ENCODE results near the gene TALDO1.

Gene TALDO1

GRCh38 chr11:704781-705645, 42.3 kb upstream of the TALDO1 start:
- peaks cover 8% of the 10 kb centered on the region; the same call in 1 of the 2 replicates for H3K36me3 ChIP-seq (ENCODE audit: control insufficient read depth, insufficient read depth, low read length)
- H3K27me3 ChIP-seq (ENCODE audit: control insufficient read depth, insufficient read depth, low read length) = no peaks in the 10 kb centered on the region
- peak overlapping the region; percentile 47 for H3K4me3 ChIP-seq (ENCODE audit: low read depth, low read length)
- H3K27ac ChIP-seq (ENCODE audit: low read depth, low read length) = no peak overlapping the region
- H3K9me3 ChIP-seq (ENCODE audit: control insufficient read depth, insufficient read depth, low read length) = no peaks in the 10 kb centered on the region
- peaks cover 15% of the 10 kb centered on the region for H3K4me1 ChIP-seq (ENCODE audit: control insufficient read depth, insufficient read depth, low read length)
- H3K9ac ChIP-seq (ENCODE audit: low read depth, low read length) = no peak overlapping the region

GRCh38 chr11:705646-706438, 41.4 kb upstream of the TALDO1 start, which contains the start of gene EPS8L2:
EPS8L2 (plus strand) TSS chr11:706231; CDS start chr11:709408, 3,177 bp downstream.
- H3K9me3 ChIP-seq (ENCODE audit: control insufficient read depth, insufficient read depth, low read length) = no peaks in the 10 kb centered on the region
- peaks cover 8% of the 10 kb centered on the region; the same call in 1 of the 2 replicates for H3K36me3 ChIP-seq (ENCODE audit: control insufficient read depth, insufficient read depth, low read length)
- H3K9ac ChIP-seq (ENCODE audit: low read depth, low read length) = 0 out of 2 replicates have a peak within 1 kb of the TSS, but pooled peaks have one; percentile 38
- peaks cover 18% of the 10 kb centered on the region for H3K4me1 ChIP-seq (ENCODE audit: control insufficient read depth, insufficient read depth, low read length)
- peak within 1 kb of the TSS; percentile 51 for H3K27ac ChIP-seq (ENCODE audit: low read depth, low read length)
- peak within 1 kb of the TSS; percentile 59 for H3K4me3 ChIP-seq (ENCODE audit: low read depth, low read length)
- no peaks in the 10 kb centered on the region for H3K27me3 ChIP-seq (ENCODE audit: control insufficient read depth, insufficient read depth, low read length)

DNA sequence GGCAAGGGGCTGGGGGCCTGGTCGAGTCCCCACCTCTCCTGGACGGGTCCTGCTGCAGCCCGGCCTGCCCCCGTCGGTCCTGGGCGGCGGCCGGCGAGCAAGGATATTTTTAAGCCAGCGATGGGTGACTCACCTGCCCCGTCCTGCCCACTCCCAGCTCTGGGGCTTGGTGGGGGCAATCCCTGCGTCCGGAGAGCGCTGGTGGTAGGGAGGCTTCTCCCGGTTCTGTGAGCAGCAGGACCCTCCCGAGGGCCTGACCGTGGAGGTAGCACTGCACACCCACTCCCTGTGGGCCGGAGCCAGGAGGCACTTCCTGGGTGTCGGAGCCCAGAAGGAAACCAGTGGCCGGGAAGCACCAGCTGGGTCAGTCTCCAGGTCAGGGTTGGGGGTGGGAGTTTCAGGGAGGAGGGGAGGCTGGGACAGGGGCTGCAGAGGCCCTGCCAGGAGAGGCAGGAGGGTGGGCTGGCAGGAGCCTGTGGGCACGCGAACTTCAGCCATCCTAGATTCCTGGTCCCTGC, 40.8 kb upstream of the TALDO1 start:
- H3K4me3 ChIP-seq (ENCODE audit: low read depth, low read length) = peak overlapping the region; percentile 59
- peaks cover 18% of the 10 kb centered on the region for H3K4me1 ChIP-seq (ENCODE audit: control insufficient read depth, insufficient read depth, low read length)
- H3K36me3 ChIP-seq (ENCODE audit: control insufficient read depth, insufficient read depth, low read length) = peaks cover 8% of the 10 kb centered on the region; the same call in 1 of the 2 replicates
- H3K9me3 ChIP-seq (ENCODE audit: control insufficient read depth, insufficient read depth, low read length) = no peaks in the 10 kb centered on the region
- no peaks in the 10 kb centered on the region for H3K27me3 ChIP-seq (ENCODE audit: control insufficient read depth, insufficient read depth, low read length)
- H3K9ac ChIP-seq (ENCODE audit: low read depth, low read length) = 0 out of 2 replicates have a peak overlapping the region, but pooled peaks have one; percentile 38
- H3K27ac ChIP-seq (ENCODE audit: low read depth, low read length) = peak overlapping the region; percentile 47

DNA sequence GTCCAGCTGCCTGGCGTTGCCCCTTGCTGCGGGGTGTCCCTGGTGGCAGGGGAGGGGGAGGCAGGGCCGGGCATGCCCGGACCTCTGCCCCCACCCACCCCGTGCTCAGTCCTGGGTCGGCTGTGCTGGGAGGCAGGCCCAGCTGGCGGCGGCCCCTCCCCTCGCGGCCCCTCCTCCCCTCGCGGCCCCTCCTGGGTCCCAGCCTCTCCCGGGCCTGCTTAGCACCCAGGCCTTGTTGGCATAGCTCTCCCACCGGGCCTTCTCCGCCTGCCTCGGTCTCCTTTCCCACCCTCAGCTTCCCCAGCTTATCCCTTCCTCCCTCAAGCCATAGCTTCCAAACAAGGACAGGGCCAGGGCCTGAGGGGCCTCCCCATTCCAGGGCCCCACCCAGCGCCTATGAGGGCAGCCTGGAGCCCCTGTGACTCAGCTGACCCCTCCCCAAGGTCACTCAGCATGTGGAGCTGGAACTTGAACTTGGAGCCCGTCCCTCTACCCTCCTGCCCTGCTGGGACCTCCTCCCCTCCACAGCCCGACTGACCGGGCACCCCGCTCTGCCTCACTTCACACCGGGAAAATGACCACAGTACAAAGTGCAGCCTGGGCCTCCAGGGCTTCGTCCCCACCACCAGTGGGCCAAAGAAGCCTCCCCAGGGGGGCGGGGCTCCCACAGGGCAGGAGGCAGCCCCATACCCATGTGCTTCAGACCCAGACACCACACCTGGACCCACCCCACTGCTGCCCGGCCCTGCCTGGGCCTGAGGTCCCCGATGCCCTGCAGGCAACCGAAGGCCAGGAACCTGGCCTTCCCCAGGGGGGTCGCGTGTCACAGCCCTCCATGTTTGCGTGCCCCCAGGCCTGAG, 40.1 kb upstream of the TALDO1 start:
- no peaks in the 10 kb centered on the region for H3K9me3 ChIP-seq (ENCODE audit: control insufficient read depth, insufficient read depth, low read length)
- H3K27ac ChIP-seq (ENCODE audit: low read depth, low read length) = peak overlapping the region; percentile 51
- H3K27me3 ChIP-seq (ENCODE audit: control insufficient read depth, insufficient read depth, low read length) = no peaks in the 10 kb centered on the region
- peaks cover 2% of the 10 kb centered on the region; the same call in 1 of the 2 replicates for H3K36me3 ChIP-seq (ENCODE audit: control insufficient read depth, insufficient read depth, low read length)
- H3K4me1 ChIP-seq (ENCODE audit: control insufficient read depth, insufficient read depth, low read length) = peaks cover 18% of the 10 kb centered on the region
- H3K4me3 ChIP-seq (ENCODE audit: low read depth, low read length) = peak overlapping the region; percentile 59
- H3K9ac ChIP-seq (ENCODE audit: low read depth, low read length) = no peak overlapping the region

DNA sequence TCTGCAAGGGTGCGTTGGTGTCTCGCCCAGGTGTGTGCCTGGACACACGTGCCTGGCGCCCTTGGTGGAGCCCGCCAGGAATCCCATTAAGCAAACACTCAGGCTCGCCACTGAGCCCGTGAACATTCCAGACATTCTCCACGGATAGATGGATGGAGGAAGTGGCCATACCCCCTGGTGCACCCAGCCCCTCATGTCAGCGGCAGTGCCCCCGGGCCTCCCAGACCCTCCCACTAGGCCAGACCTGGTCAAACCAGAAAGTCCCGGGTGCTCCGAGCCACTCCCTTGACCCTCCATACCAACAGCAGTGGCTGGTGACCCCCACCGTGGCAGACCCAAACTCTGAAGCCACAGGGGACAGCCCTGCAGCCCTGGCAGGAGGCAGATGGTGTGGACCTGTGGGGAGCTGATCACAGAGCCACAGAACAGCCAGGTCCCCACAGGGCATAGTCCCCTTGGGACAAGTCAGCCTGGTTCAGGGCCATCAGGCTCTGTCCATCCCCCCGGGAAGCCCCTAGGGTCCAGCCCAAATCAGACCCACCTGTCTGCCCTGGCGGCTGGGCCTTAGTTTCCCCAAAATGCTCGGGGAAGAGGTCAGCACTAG, 39.3 kb upstream of the TALDO1 start:
- no peaks in the 10 kb centered on the region for H3K9me3 ChIP-seq (ENCODE audit: control insufficient read depth, insufficient read depth, low read length)
- H3K9ac ChIP-seq (ENCODE audit: low read depth, low read length) = no peak overlapping the region
- no peaks in the 10 kb centered on the region for H3K36me3 ChIP-seq (ENCODE audit: control insufficient read depth, insufficient read depth, low read length)
- H3K4me1 ChIP-seq (ENCODE audit: control insufficient read depth, insufficient read depth, low read length) = peaks cover 18% of the 10 kb centered on the region
- H3K27ac ChIP-seq (ENCODE audit: low read depth, low read length) = no peak overlapping the region
- H3K27me3 ChIP-seq (ENCODE audit: control insufficient read depth, insufficient read depth, low read length) = no peaks in the 10 kb centered on the region
- H3K4me3 ChIP-seq (ENCODE audit: low read depth, low read length) = no peak overlapping the region

DNA sequence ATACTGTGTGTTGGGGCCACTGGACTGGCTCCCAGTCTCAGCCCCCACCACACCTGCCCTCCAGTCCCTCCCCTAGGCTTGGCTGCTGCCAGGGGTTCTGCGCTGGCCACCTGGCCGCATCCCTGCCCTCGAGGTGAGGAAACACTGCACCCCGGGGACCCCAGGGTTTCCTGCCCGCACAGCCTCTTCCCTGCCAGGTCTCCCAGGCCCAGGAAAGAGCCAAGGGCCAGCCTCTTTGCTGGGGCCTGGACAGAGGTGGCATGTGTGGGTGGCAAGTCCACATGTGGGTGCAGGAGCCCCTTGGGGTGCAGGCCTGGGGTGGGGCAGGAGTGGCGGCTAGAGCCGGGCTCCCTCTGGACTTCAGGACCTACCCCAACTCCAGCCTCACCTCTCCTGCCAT, 38.8 kb upstream of the TALDO1 start:
- no peaks in the 10 kb centered on the region for H3K9me3 ChIP-seq (ENCODE audit: control insufficient read depth, insufficient read depth, low read length)
- no peaks in the 10 kb centered on the region for H3K36me3 ChIP-seq (ENCODE audit: control insufficient read depth, insufficient read depth, low read length)
- no peak overlapping the region for H3K9ac ChIP-seq (ENCODE audit: low read depth, low read length)
- H3K4me1 ChIP-seq (ENCODE audit: control insufficient read depth, insufficient read depth, low read length) = peaks cover 18% of the 10 kb centered on the region
- no peak overlapping the region for H3K27ac ChIP-seq (ENCODE audit: low read depth, low read length)
- no peaks in the 10 kb centered on the region for H3K27me3 ChIP-seq (ENCODE audit: control insufficient read depth, insufficient read depth, low read length)
- no peak overlapping the region for H3K4me3 ChIP-seq (ENCODE audit: low read depth, low read length)

DNA sequence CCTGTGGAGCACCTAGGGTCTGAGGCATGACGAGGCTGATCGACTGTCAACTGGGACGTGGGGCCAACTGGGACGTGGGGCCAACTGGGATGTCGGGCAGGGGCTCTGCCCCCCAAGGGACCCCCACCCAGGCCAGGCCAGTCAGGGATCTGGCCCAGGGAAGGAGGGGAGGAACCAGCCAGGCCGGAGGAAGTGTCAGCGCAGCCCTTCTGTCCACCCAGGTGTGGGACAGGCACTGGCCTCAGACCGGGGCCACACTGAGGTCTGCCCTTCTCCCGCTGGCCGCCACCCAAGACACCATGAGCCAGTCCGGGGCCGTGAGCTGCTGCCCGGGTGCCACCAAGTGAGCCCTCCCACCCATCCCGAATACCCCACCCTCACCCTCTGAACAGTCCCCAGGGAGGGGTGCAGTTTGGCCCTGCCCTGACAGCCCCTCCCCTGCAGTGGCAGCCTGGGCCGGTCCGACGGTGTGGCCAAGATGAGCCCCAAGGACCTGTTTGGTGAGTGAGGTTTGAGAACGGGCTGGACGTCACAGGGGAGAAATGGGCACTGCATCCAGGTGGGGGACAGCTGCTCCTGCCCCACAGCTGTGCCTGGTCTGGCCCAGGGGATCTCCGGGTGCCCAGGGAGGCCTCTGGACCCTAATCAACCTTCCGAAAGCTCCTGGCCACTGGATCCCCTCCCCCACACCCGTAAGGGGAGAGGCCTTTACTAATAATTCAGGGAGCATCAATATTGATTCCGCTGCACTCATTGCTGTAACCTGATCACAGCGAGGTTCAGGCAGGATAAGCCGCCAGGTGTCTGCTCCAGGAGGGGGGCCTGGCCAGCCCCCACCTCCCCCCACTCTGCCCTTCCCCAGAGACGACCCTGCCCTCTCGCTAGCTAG, 37.9 kb upstream of the TALDO1 start:
- Histone ChIP-seq H3K9me3 (ENCODE audit: control insufficient read depth, insufficient read depth, low read length) (no peaks in the 10 kb centered on the region), H3K27me3 (ENCODE audit: control insufficient read depth, insufficient read depth, low read length) (no peaks in the 10 kb centered on the region), H3K9ac (ENCODE audit: low read depth, low read length) (no peak overlapping the region), H3K4me1 (ENCODE audit: control insufficient read depth, insufficient read depth, low read length) (peaks cover 18% of the 10 kb centered on the region), H3K27ac (ENCODE audit: low read depth, low read length) (no peak overlapping the region), H3K36me3 (ENCODE audit: control insufficient read depth, insufficient read depth, low read length) (no peaks in the 10 kb centered on the region), H3K4me3 (ENCODE audit: low read depth, low read length) (no peak overlapping the region)

DNA sequence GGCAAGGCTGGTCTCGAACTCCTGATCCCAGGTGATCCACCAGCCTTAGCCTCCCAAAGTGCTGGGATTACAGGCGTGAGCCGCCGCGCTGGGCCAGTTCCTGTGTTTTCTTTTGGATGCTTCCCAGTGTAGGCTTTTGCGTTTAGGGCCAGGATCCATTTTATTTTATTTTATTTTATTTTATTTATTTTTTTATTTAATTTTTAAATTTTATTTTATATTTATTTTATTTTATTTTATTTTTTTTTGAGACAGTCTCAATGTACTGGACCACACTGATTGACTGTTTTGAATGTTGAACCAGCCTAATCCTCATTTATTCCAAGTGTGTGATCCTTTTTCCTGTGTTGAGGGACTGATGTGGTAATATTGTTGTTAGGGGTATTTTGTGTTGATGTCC, 32.8 kb upstream of the TALDO1 start:
- Histone ChIP-seq H3K27ac (ENCODE audit: low read depth, low read length) (no peak overlapping the region), H3K36me3 (ENCODE audit: control insufficient read depth, insufficient read depth, low read length) (no peaks in the 10 kb centered on the region), H3K4me1 (ENCODE audit: control insufficient read depth, insufficient read depth, low read length) (peaks cover 9% of the 10 kb centered on the region; the same call in 1 of the 2 replicates)

DNA sequence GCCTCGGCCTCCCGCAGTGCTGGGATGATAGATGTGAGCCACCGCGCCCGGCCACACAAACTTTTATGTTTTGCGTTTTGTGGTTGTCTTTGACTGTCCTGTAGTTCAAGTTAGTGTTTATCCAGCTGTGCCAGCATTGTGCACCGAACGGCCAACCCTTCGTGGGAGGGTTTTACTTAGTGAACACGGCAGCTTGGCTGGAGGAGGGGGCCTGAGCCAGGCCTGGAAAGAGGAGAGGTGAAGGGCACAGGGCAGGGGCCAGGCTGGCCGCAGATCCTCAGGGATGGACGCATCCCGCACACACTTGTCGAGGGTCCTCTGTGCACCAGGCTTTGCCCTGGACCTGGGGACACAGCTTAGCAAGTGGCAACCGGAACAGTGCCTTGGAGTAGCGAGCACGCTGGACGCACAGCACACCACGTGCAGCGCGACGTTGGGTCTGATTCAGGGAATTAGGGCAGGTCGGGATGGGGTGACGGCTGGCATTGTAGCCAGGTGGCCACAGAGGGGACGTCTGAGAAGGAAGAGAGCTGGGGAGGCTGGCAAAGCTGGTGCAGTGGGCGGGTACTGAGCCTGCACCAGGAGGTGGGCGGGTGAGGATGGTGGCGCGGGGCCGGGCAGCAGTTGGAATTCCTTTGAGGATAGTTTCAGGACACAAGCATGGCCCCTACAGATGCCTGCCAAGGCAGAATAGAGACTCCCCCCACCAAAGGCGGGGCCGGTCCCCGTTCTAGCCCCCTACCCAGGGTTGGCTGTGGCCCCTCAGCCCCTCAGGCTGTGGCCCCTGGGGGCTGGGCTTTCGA, 27.8 kb upstream of the TALDO1 start:
- Histone ChIP-seq H3K9me3 (ENCODE audit: control insufficient read depth, insufficient read depth, low read length) (no peaks in the 10 kb centered on the region), H3K27me3 (ENCODE audit: control insufficient read depth, insufficient read depth, low read length) (no peaks in the 10 kb centered on the region; the same call in 1 of the 2 replicates), H3K4me3 (ENCODE audit: low read depth, low read length) (no peak overlapping the region), H3K27ac (ENCODE audit: low read depth, low read length) (no peak overlapping the region), H3K4me1 (ENCODE audit: control insufficient read depth, insufficient read depth, low read length) (peaks cover 4% of the 10 kb centered on the region; the same call in 1 of the 2 replicates), H3K36me3 (ENCODE audit: control insufficient read depth, insufficient read depth, low read length) (no peaks in the 10 kb centered on the region), H3K9ac (ENCODE audit: low read depth, low read length) (no peak overlapping the region)

More for the DNA sequence above, 32.8 kb upstream of the TALDO1 start:
- H3K9ac ChIP-seq (ENCODE audit: low read depth, low read length) = no peak overlapping the region
- no peaks in the 10 kb centered on the region; the same call in 1 of the 2 replicates for H3K27me3 ChIP-seq (ENCODE audit: control insufficient read depth, insufficient read depth, low read length)
- no peaks in the 10 kb centered on the region for H3K9me3 ChIP-seq (ENCODE audit: control insufficient read depth, insufficient read depth, low read length)
- no peak overlapping the region for H3K4me3 ChIP-seq (ENCODE audit: low read depth, low read length)
